OCI-LY1 (cell line): ENCODE measurements around the gene MTG2.

Experiments used
- H2AFZ ChIP-seq: fragments of 200-600 bp; sonication (generic), shearing (Covaris generic); 2 replicates; pipeline ENCODE4 v1.6.0; 2014; ENCODE audit warnings: antibody characterized with exemption, mild to moderate bottlenecking, low read length
- H3F3A ChIP-seq: fragments of 200-600 bp; sonication (generic), shearing (Covaris generic); 2 replicates; pipeline ENCODE4 v1.6.0; 2014; ENCODE audit warnings: mild to moderate bottlenecking, antibody characterized with exemption, low read length, moderate library complexity; ENCODE audit not compliant: insufficient read depth
- H3K27ac ChIP-seq: fragments of 200-600 bp; sonication (generic); 2 replicates; pipeline ENCODE4 v1.5.1; 2014; ENCODE audit warnings: low read length, mixed run types, mild to moderate bottlenecking, low read depth; ENCODE audit not compliant: poor library complexity, severe bottlenecking
- H3K27me3 ChIP-seq: fragments of 200-600 bp; sonication (generic); 2 replicates; pipeline ENCODE4 v1.6.0; 2014; ENCODE audit warnings: antibody characterized with exemption, mild to moderate bottlenecking, low read length, moderate library complexity; ENCODE audit not compliant: insufficient read depth
- H3K36me3 ChIP-seq: fragments of 200-600 bp; sonication (generic); 2 replicates; pipeline ENCODE4 v1.6.1; 2014; ENCODE audit warnings: mild to moderate bottlenecking, antibody characterized with exemption, low read length, moderate library complexity, mixed read lengths; ENCODE audit not compliant: insufficient read depth
- H3K4me1 ChIP-seq: fragments of 200-600 bp; sonication (generic); 2 replicates; pipeline ENCODE4 v1.5.1; 2014; ENCODE audit warnings: mild to moderate bottlenecking, low read length, moderate library complexity; ENCODE audit not compliant: insufficient read depth, severe bottlenecking
- H3K4me2 ChIP-seq: fragments of 200-600 bp; sonication (generic), shearing (Covaris generic); 2 replicates; pipeline ENCODE4 v1.6.1; 2014; ENCODE audit warnings: low read length
- H3K4me3 ChIP-seq: fragments of 200-600 bp; sonication (generic); 2 replicates; pipeline ENCODE4 v1.5.1; 2014; ENCODE audit warnings: low read length, low read depth, mild to moderate bottlenecking, mixed read lengths; ENCODE audit not compliant: poor library complexity, severe bottlenecking
- H3K79me2 ChIP-seq: fragments of 200-600 bp; shearing (Covaris generic); 2 replicates; pipeline ENCODE4 v1.6.1; 2016; ENCODE audit warnings: mixed run types, low read length, mixed read lengths; ENCODE audit not compliant: insufficient read depth
- H3K9ac ChIP-seq: fragments of 200-600 bp; sonication (generic), shearing (Covaris generic); 2 replicates; pipeline ENCODE4 v1.6.1; 2014; ENCODE audit warnings: mild to moderate bottlenecking, low read length, mixed read lengths
- H3K9me2 ChIP-seq: fragments of 200-600 bp; sonication (generic), shearing (Covaris generic); 2 replicates; pipeline ENCODE4 v1.6.1; 2014; ENCODE audit warnings: low read depth, mild to moderate bottlenecking, low read length, mixed read lengths
- H3K9me3 ChIP-seq: fragments of 200-600 bp; shearing (Covaris generic); 2 replicates; pipeline ENCODE4 v1.6.1; 2014; ENCODE audit warnings: low read length, mixed read lengths
- H4K20me1 ChIP-seq: fragments of 200-600 bp; sonication (generic), shearing (Covaris generic); 2 replicates; pipeline ENCODE4 v1.6.0; 2016; ENCODE audit warnings: mild to moderate bottlenecking, low read length; ENCODE audit not compliant: insufficient read depth
- CTCF ChIP-seq: fragments of 200-600 bp; sonication (generic), shearing (Covaris generic); IDR thresholded peaks from 2 replicates; pipeline ENCODE4 v1.5.1; 2017; ENCODE audit warnings: mild to moderate bottlenecking, antibody characterized with exemption, low read length, moderate library complexity, mixed read lengths
- EZH2 ChIP-seq: fragments of 200-600 bp; sonication (generic), shearing (Covaris generic); IDR thresholded peaks from 2 replicates; pipeline ENCODE4 v1.8.0; 2017; ENCODE audit warnings: borderline replicate concordance, mixed run types, mild to moderate bottlenecking, antibody characterized with exemption, low read length, moderate library complexity, mixed read lengths

MTG2 gene

GRCh38 chr20:62134735-62135231 is 48.0 kb upstream of the MTG2 start:
- no peak overlapping the region for H3K9ac ChIP-seq

GRCh38 chr20:62135573-62136266 is 47.1 kb upstream of the MTG2 start:
- no peak overlapping the region for H3K4me2 ChIP-seq
- no peaks in the 10 kb centered on the region for H3K9me2 ChIP-seq
- TF ChIP-seq CTCF (no peak), EZH2 (no peak)
- H3F3A ChIP-seq: peaks cover 6% of the 10 kb centered on the region; the same call in 1 of the 2 replicates
- H2AFZ ChIP-seq: no peak overlapping the region
- peaks cover 2% of the 10 kb centered on the region for H3K4me1 ChIP-seq
- no peaks in the 10 kb centered on the region for H3K27me3 ChIP-seq
- no peak overlapping the region for H3K9ac ChIP-seq
- H3K9me3 ChIP-seq: no peaks in the 10 kb centered on the region
- H3K36me3 ChIP-seq: peaks cover 99% of the 10 kb centered on the region
- no peak overlapping the region for H3K27ac ChIP-seq
- H4K20me1 ChIP-seq: no peaks in the 10 kb centered on the region
- H3K79me2 ChIP-seq: peaks cover 9% of the 10 kb centered on the region
- no peak overlapping the region for H3K4me3 ChIP-seq

More at GRCh38 chr20:62134735-62135231, 48.0 kb upstream of the MTG2 start:
- Histone ChIP-seq H4K20me1 (no peaks in the 10 kb centered on the region), H3K4me2 (no peak overlapping the region), H3K27me3 (no peaks in the 10 kb centered on the region), H3K4me3 (no peak overlapping the region), H3F3A (peaks cover 6% of the 10 kb centered on the region; the same call in 1 of the 2 replicates), H2AFZ (no peak overlapping the region), H3K36me3 (peaks cover 99% of the 10 kb centered on the region), H3K79me2 (no peaks in the 10 kb centered on the region), H3K9me2 (no peaks in the 10 kb centered on the region), H3K9me3 (no peaks in the 10 kb centered on the region), H3K27ac (no peak overlapping the region), H3K4me1 (peaks cover 5% of the 10 kb centered on the region)
- TF ChIP-seq CTCF (no peak), EZH2 (no peak)

GRCh38 chr20:62136283-62137091 is 46.3 kb upstream of the MTG2 start:
- Histone ChIP-seq H3K4me2 (no peak overlapping the region), H2AFZ (no peak overlapping the region), H3K9ac (no peak overlapping the region), H3K4me1 (peaks cover 9% of the 10 kb centered on the region), H3K9me2 (no peaks in the 10 kb centered on the region), H3K9me3 (no peaks in the 10 kb centered on the region), H3K79me2 (peaks cover 17% of the 10 kb centered on the region), H3K27me3 (no peaks in the 10 kb centered on the region), H3F3A (peaks cover 6% of the 10 kb centered on the region; the same call in 1 of the 2 replicates), H3K27ac (no peak overlapping the region), H3K4me3 (no peak overlapping the region), H3K36me3 (peaks cover 98% of the 10 kb centered on the region), H4K20me1 (no peaks in the 10 kb centered on the region)
- no peak for TF ChIP-seq EZH2
- peak; percentile 96 for TF ChIP-seq CTCF
